Measurements from ENCODE around the gene ACYP1.

The ACYP1 gene

DNA sequence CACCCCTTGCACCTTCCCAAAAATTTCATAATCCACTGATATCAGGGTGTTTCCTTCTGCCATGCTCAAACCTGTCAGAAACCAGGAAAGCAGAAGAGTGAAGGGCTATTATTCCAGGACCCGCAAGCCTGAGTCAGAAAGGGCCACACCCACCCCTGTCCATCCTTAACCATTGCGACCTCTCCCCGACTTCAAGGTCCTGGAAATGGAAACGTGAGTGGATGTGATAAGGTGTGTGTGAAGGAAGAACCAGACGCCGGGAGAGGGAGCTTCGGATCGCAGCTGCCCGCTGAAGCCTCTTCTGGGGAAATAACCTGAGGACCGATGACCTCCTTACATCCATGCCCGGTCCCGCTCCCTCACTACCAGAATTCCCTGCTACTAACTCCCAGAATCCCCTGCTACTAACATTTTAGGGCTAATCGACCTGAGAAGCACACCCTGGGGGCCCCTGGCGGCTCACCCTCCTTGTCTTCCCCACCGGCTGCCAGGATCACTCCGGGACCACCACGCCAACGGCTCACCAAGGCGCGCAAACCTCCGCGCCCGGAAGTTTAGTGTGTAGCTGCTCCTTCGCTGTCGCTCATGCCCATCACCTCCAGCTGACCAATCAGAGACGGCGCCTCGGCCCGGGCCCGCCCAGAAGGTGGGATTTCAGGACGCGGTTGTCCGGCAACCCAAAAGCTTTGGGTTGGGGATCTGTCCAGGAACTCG lies at the start of gene ACYP1:
ACYP1 (minus strand) TSS at position 534 of the 714 bp plus-strand sequence; CDS start at position 63, 471 bp downstream.
- DNase-seq (ENCODE audit: low read depth in 2 of 2) = peak; percentile 83 to 90

DNA sequence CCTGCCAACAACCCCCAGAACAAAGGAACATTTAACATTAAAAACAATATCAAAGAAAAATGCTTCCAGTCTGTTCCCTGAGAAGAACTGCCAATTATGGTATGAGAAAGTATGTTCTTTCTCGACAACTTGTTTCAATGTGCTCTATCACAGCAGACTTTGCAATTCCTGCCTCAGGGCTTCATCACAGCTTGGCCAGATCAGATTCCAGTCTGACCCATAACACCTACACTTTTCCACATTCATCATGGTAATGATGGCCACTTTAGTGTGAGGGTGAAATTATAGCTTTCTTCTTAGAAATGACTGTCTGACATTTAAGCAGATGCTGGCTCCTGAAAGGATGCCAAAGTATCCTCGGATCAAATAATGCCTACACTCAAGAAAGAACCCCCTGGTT lies 46.1 kb upstream of the ACYP1 start:
- DNase-seq (ENCODE audit: low read depth in 2 of 2) = no peak

DNA sequence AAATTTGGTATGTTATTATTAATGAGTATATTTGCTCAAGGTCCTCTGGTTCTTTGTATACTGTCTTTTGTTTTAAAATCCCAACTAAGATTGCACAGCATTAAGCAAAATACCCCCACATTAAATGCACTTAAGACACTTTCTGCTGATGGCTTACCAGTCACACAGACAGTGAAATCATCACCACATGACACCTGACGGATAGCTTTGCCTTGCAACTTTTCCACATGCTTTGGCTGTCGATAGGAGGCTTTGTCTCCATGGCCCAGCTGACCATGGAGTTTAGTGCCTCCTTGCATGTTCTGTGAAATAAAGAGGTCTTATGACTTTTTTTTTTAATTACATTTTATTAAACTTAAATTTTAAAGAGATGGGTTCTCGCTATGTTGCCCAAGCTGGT lies 43.4 kb upstream of the ACYP1 start:
- DNase-seq (ENCODE audit: low read depth in 2 of 2) = no peak

DNA sequence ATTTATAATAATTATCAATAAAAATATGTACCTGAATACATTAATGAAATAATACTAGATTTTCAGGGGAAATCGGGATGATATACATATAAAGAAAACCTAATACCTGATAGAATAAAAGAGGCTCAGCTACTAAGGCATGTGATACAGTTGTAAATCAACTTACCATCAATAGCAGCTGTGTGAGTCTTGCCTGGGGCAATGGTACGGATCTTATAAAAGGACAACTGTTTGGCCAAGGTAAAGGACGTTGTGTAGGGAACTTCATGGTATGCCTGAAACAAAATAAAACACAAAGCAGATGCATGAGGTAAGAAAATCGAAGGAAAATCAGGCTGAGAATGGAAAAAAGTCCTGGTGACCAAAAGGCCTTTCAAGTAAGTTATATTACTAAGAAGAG lies 37.7 kb upstream of the ACYP1 start:
- DNase-seq (ENCODE audit: low read depth in 2 of 2) = no peak

DNA sequence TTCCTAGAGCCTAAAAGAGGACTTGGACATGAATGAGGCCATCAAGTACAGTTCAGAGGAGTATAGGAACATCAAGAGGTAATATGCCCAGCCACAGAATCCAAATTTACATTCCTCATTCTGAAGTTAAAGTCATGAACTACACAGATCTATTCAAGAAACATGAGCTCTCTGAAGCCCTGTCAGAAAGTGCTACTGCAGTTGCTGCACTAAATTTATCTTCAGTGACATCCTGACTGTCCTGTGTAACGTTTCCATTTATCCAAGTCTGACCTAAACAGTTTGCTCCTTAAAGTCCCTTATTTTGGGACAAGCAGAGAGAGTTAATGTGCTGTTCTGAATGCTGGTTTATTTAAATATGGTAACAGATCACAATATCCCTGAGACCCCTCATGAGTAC lies 34.9 kb upstream of the ACYP1 start:
- no peak for DNase-seq (ENCODE audit: low read depth in 2 of 2)

DNA sequence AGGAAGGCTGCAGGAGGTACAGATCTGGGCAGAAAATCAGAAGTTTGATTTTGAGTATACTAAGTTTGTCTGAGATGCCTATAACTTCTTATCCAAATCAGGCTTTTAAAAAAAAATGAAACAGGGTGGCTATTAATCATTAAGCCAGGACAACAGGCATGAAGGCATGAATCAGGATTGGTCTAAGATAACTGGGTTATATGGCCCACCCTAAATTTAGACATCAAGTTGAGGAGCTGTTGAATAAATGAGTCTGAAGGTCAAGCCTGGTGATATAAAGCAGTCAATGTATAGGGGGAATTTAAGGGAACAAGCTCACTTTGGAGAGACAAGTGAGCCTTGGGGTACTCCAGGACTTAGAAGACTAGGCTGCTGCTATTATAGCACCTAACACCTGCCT lies 34.4 kb upstream of the ACYP1 start:
- DNase-seq (ENCODE audit: low read depth in 2 of 2) = no peak

DNA sequence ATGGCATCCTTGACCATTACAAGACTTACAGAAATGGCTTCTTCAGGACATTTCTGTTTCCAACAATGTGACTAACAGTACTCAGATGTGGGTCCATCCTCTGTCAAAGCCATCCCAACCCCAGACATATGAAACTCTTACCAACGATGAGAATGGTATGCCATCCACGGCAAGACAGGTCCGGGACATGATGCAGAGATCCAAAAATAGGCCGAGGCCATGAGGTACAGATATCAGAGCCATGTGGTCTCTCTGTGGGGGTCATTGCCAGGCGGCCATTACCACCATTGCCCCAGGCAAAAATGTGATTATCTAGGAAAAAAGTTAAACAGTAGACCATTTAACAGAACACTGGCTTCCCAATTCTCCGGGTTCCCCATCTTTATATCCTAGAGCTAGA lies 33.1 kb upstream of the ACYP1 start:
- no peak for DNase-seq (ENCODE audit: low read depth in 2 of 2)

DNA sequence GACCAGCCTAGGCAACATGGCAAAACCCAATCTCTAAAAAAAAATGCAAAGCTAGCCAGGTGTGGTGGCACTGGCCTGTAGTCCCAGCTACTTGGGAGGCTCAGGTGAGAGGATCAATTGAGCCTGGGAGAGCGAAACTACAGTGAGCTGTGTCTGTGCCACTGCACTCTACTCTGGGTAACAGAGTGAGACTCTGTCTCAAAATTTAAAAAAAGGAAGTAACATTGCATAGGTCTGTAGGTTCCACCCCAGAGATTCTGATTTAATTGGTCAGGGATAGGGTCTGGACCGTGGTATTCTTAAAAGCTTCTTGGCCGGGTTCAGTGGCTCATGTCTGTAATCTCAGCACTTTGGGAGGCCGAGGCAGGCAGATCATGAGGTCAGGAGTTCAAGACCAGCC lies 31.9 kb upstream of the ACYP1 start:
- DNase-seq (ENCODE audit: low read depth in 2 of 2) = no peak

DNA sequence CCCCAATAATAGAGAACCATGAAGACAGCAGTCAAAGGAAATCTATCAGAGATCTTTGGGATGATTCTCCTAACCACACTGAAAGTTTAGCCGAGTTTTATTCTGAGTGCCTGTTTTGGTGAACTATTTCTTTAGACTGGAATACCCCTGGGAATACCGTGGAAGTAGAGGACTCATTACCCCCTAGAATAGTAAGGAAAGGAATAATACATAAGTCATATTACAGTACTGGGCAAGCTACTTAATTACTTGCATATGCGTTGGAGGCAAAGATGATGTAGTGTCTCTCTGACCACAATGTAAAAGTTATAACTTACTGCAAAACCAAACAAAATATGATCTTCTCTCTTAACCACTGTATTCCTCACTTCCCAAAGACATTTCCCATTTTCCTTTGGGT lies 31.1 kb upstream of the ACYP1 start:
- no peak for DNase-seq (ENCODE audit: low read depth in 2 of 2)

DNA sequence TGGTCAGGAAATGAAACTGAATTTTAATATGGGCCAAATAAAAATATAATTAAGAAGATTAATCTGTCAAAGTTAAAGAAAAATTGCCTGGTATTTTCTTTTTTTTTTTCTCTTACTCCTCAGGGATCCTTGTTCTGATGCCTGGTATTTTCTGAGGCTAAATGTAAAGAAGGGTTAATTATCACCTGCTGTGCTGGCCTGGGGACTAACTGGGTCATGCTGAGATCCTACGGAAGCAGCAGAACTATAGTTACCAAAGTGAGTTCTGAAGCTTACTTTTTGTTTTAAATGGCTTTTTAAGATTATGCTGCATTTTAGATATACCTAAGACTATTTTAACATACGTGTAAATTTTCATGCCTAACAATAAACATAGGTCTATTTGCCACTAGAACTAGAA lies 28.9 kb upstream of the ACYP1 start:
- DNase-seq (ENCODE audit: low read depth in 2 of 2) = no peak

DNA sequence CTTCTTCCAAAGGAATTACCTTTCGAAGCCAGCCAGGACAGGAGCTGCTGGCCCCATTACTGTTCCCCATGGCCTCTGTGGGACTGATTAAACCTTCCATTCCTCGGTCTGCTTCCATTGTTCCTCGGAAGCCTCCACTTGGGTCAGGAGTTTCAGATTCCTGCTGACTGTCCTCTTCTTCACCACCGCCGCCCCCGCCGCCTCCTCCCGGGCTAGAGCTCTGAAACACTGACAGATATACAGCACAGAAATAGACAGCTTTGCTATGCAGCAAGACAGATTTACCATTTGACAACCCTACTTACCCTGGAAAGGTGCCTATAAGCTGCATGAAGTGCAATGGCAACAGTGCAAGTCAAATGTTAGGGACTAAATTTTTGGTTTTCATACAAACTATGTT lies 27.4 kb upstream of the ACYP1 start:
- DNase-seq (ENCODE audit: low read depth in 2 of 2) = no peak

DNA sequence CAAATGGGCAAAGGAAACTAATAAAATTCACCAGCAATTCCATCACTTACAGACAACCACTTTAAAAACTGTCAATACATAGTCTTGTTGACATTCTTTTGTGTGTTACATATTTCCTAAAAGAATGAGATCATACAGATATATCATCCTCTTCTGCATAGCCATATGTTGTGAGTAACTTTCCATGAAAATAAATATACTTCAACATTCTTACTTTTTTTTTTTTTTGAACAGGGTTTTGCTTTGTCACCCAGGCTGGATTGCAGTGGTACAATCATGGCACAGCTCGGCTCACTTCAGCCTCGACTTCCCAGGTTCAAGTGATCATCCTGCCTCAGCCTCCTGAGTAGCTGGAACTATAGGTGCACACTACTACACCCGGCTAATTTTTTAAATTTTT lies 26.5 kb upstream of the ACYP1 start:
- DNase-seq (ENCODE audit: low read depth in 2 of 2) = no peak

DNA sequence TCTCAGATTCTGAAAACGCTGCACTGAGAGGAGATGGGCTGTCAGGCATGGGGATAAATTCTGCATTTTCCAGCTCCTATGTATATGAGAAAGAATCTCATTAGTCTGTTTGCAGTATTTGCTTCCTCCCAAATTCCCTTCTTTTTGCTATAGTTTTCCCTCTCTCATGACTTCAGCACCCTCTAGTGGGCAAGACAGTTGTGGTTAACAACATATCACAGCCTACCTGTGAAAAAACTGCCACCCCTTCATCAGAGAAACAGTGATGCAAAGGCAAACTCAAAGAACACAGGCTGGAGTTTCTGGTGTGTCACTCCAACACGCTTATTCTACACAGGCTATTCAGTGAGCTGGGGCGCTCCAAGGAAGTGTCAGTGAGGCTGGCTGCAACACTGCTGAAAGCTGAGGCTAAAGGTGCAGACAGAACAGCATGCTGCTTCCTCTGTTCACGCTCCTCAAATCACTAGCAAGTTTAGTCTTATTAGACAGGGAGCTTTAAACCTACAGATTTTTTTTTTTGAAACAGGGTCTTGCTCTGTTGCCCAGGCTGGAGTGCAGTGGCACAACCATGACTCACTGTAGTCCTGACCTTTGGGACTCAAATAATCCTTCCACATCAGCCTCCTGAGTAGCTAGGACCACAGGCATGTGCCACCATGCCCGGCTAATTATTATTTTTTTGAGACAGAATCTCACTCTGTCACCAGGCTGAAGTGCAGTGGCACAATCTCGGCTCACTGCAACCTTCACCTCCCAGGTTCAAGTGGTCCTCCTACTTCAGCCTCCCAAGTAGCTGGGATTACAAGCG lies 24.9 kb upstream of the ACYP1 start:
- DNase-seq (ENCODE audit: low read depth in 2 of 2) = no peak

DNA sequence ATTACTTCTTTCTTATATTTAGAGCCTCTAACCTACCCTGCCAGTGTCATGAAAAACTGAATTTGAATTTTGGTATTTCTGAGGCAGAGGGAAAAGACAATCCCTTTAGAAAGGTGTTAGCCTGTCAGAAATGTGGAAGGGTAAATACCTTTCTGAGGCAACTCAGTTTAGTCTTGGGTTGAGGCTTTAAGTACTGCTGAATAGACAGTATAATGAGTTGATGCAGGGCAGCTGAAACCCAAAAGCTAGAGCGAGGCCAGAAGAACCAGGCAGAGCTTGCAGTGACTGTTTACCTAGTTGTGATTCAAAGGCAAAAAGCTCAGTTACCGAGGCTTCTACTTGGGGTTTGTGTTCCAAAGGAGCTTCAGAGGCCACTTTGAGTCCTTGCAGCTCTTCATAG lies 24.3 kb upstream of the ACYP1 start:
- no peak for DNase-seq (ENCODE audit: low read depth in 2 of 2)

DNA sequence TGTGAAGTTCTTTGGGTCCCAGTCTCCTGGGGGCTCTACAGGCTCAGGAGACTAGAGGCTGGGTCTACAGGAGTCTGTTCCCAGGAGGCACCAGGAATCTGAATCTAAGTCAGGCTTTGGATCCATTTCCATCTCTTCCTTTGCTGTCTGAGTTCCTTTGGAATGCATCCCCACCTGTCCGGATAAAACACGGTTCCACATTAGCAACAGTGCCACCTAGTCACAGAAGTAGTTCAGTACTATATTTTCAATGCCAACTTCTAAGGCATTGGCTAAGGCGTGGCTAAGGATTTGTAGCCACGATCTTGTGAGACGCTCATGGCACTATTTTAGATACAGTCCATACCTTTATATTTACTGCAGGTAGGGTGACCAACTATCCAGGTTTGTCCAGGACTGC lies 20.7 kb upstream of the ACYP1 start:
- no peak for DNase-seq (ENCODE audit: low read depth in 2 of 2)

DNA sequence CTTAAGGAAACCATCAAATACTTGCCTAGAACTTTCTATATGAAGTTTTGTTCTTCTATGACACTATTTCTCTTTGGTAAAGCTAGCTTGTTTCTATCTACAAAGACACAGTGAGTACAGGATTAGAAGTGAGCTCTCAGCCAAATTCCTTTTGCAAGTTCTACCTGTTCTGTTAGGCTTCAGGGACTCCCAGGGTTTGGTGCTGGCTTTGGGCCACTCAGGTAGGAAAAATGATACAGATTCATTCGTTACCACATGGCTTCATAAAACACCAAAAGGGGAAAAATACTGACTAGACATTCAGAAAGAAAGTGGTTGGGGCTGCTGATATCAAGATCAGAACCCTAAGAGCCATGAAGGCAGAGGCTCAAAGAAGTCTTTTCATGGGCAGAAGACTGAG lies 19.4 kb upstream of the ACYP1 start:
- DNase-seq (ENCODE audit: low read depth in 2 of 2) = no peak

DNA sequence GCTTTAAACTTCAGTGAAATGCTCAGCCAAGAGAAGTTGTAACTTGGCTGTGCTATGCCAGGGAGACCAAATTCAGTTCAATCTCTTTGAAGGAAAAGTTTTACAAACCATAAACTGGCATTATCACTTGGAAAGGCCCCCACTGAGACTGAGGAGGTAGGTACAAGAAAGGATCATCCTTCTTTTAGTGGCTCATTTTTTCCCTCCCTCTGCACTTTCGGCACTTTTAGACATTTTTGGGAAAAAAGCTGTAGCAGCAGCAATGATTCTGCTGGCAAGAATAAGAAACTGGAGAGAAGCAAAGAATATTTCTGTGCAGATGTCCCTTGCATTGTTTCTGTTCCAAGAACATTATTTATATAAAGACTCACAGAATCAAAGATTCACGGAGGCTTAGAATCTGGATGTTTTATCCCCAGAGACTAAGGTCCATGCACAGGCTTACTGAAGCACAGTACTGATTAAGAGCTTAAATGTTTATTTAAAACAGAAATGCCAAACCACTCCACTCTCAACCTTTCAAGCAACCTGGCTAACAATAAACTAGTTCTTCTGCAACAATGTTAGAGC lies 17.9 kb upstream of the ACYP1 start:
- no peak for DNase-seq (ENCODE audit: low read depth in 2 of 2)

DNA sequence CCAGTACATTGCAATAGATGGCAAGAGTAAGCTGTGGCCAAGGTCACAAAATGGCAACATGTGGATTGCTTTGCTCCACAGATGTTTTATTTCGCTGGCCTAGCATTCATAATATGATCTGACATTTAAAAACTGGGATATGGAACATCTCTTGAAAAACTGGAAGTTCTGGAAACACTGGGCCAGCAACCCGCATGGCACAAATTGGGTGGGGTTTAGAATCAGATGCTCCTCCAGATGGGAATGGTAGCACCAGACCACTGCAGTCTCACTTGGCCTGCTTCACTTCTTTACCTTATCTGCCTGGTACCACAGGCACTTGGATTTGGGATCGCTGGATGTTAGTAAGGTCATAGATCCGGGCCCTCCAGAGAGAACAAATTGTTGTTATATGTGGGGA lies 15.7 kb upstream of the ACYP1 start:
- DNase-seq (ENCODE audit: low read depth in 2 of 2) = no peak

DNA sequence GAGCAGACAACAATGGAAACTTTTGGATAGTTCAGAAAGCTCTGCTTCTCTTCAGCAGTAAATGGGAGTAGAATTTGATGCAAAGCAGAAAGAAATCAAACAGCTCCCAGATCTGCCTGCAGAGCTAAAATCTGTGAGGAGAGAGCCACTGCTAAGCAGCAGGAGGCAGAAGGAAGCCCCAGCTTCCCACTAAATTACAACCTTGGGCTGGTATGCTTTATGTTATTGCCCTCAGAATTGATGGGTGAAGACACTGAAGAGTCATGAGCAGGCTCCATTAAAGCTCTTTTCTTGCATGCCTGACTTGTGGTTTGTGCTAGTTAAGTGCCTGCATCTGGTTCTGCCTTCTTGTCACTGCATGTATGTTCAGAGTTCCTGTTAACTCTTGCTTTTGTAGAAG lies 14.0 kb upstream of the ACYP1 start:
- DNase-seq (ENCODE audit: low read depth in 2 of 2) = no peak

DNA sequence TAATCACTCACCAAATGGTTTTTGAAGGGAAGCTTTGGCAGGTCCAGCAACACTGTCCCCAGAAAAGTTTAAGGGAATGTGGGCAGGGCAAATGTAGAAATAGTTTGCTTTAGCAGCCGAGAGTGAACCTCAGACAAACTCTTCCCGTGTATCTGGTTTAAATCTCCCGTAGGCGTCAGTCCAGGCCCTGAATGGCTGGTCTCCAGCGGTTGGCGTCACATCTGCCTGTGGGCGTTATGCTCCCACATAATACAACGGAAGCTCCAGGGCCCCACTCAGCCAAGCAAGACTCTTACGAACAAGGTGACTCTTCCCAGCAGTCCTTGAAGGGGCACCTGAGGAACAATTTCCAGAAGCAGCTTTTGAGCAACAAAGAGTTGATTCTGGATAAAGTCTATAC lies 6.6 kb upstream of the ACYP1 start:
- no peak for DNase-seq (ENCODE audit: low read depth in 2 of 2)

DNA sequence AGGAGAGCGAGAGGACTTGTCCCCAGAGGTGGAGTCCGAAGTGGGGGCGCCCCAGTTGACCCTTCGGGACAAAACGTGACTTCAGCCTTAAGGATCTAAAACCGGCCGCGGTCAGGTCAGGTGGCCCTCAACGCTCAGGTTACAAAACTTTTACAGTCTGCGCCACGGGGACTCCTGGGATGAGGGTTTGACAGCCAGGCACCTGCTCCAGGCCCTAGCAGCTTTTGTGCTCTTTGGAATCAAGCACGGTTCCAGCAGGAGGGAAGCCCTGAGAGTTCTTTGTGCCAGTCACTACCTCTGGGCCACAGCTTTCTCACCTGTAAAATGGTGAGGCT lies 6.0 kb upstream of the ACYP1 start:
- no peak for DNase-seq (ENCODE audit: low read depth in 2 of 2)

DNA sequence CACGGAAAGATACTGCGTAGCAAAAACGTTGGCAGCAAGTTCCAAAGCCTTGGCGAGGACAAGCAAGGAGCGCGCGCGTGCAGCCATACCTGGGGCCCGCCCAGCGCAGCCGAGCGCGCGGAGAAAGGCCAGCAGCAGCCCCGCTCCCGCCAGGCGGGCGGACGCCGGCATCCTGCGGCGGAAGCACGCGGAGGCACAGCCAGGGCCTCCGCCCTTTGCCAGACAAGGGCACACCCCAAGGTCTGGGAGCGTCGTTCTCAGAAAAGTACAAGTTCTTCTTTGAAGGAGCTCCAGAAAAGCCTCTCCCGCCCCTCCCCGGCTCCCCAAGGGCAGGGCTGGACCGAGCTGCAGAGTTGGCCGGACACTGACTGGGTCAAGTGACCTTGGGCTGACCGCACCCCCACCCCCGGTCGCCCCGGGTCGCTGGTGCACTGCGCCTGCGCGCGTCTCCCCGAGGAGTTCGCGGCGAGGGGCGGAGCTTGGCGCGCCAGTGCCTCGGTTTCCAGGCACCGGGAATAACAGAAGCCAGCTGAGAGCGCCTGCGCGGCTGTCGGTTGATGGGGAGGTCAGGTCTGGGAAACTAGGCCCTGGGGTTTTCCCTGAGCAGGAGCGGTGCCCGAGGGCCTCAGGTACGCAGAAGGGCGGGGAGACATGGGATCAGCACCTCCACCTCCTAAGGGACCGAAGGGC lies 5.4 kb upstream of the ACYP1 start, which contains the start of gene ZC2HC1C:
ZC2HC1C (plus strand) TSS at position 521 of the 690 bp plus-strand sequence. CDS start 933 bp downstream, outside the sequence.
- DNase-seq (ENCODE audit: low read depth in 2 of 2) = peak; percentile 32 to 57

Measured in stimulated activated CD4-positive, alpha-beta T cell treated with anti-CD3 and anti-CD28 coated beads, Interleukin-15, amount 100 ng/mL, for 48 hours (primary cell).